GM21723 (cell line): ENCODE data around the gene STAMBP.
"Not testable (repeated sequence)": the region's sequence is repeated elsewhere in the genome, so short reads cannot be mapped to it uniquely, and the experiment has no call there.

Source experiments
- ATAC-seq: cut with Tn5 transposase; IDR thresholded peaks from one replicate; pipeline ENCODE4 v1.9.1; 2021; ENCODE audit warnings: mild to moderate bottlenecking, moderate library complexity; ENCODE audit not compliant: unreplicated experiment

The STAMBP gene

DNA sequence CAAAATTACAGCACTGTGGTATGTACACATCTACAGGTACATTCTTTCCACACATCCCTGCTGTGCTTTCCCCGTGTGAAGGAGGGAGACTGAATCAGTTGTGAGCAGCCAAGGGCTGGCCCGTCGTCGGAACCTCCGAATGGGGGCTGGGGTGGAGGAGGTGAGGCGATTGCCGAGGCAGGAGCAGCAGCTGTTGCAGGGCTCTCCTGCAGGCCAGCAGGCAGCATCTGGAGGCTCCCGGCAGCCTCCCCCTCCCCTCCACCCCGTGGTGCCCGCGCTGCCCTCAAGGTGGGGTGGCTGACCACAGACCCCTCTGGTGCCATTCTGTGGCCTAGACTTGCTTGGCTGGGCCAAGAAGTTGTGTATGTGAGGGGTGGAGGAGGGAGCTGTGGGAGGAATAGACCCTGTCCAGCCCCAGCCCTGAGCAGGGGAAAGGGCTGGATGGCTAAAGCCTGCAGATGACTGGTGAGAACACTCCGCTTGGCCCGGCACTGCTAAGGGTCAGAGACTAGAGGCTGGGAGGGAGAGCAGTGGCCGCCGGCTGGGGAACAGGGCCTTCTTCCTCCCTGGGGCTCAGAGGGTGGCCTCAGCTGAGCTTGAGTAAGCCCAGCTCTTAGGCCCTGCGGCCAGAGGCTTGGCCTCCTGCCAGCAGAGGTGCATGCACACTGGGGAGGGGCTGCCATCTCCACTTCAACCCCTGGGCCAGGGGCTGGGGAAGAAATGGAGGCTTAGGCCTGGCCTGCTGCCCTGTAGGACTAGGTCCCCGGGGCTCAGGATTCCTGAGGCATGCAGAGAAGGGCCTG lies 7.6 kb downstream of the STAMBP start:
- ATAC-seq, result no peak

DNA sequence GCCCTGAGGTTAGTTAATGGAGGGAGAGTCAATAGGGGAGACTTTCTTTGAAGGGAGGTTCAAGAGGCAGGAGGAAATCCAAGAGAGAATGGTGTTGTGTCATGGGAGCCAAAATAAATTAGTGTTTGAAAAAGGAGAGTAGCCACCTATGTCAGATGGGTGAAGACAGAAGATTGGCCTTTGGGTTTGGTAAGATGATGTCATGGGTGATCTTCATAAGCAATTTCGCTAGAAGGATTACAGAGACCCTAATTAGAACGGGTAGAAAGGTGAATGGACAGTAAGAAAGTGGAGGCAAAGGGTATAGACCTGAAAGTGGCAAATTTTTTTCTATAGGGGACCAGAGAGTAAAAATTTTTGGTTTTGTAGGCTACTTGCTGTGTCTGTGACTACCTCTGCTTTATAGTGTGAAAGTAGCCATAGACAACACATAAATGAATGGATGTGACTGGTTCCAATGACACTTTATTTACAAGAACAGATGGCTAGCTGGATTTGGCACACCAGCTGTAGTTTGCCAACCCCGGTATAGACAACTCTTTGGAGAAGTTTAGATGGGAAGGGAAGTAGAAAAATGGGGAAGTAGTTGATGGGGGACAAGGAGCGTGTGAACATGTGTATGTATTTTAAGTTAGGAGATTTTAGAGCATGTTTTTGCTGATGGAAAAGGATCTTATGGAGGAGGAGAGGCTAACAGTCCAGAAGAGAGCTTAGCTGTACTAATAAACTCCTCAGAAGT lies 9.3 kb downstream of the STAMBP start:
- no peak for ATAC-seq

DNA sequence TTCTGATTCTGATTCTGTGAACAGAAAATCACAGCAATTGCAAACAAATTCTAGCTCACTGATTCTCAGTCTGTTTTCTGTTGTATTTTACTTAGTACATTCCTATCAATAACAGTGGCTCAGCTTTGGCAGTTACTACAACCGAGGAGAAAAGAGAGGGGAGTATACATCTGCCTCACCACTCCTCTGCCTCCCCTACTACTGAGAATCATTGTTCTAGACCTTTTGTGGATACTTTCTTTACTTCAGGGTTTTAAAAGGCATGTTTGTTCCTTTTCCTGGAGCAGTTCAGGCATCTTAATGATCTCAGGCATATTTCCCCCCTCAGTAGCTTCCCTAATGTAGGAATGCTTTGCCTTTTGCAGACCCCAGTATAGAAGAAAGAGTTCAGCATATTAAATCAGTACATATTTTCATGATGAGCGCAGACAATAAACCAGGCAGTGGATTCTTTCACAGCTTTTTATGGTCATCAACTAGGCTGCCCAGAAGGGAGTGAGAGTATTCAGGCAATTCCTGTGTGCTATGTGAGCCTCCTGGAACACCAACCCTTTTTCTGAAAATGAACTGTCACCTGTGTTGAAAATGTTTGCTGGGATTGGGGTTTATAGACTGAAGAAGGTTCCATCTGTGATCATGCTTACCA lies 10.3 kb downstream of the STAMBP start:
- ATAC-seq, result no peak

DNA sequence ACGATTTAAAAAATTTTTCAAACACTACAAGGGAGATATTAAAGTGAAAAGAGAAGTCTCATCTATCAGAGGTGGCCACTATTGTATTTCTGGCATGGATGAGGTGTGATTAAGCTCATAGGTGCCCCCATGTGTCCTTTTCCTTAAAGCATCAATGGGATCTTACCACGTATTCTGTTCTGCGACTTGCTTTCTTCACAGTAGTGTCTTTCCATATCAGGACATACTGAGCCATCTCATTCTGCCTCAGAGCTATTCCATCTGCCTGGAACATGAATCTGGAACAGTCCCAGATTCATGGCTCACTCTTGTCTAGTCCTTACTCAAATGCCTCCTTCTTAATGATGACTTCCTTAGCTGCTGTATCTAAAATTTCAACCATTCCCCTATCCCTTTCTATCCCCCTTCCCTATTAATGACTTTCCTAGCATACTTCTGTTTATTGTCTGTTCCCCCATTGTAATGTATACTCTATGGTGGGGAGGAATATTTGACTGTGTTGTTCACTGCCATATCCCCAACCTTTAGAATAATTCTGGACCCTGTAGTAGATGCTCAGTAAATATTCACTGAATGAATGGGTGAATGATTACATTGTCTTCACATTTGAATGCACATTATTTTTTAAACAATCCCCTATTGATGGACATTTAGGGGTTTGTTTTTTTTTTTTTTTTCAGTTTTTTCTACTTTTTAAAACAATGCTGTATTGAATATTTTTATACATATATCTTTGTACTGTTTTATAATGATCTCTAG lies 11.1 kb downstream of the STAMBP start:
- no peak for ATAC-seq

DNA sequence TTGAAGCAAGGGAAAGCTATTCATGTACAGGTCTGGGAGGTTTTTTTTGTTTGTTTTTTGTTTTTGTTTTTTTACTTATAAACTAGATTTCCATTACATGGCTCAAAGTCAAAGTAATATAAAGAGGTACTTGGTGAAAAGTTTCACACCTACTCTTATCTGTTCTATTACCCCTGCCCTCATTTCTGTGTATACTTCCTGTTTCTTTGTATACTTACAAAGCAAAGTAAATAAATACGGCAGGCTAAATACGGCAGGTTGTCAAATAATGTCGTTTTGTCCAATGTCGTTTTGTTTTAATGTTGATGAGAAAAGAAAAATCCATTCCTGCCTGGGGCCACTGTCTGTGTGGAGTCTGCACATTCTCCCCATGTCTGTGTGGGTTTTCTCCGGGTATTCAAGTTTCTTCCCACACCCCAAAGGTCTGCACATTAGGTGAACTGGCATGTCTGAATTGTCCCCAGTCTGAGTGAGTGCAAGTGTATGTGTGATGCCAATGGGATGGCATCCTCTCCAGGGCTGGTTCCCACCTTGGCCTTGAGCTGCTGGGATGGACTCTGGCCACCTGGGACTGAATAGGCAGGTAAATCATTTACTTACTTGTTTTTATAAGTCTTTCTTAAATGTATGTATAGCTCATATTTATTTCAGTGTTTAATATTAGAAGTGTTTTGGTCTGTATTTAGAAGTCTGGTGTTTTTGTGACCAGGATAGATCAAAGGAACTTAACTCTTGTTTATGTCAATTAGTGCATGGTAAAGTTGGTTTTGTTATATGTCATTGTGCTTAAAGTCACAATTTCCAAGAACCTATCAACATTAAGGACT lies 13.4 kb downstream of the STAMBP start:
- ATAC-seq, result no peak

DNA sequence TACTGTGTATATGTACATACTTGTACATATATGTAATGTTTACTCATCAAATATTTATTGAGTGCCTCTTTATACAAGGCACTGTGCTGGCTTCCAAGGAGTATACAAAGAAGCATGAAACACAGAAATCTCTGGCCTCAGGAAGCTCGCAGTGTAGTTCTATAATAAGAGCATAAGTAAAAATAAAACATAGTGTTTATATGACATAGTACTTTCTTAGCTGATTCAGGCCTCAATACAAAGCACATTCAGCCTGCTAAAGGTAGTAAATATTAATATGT lies 13.9 kb downstream of the STAMBP start:
- no peak for ATAC-seq

DNA sequence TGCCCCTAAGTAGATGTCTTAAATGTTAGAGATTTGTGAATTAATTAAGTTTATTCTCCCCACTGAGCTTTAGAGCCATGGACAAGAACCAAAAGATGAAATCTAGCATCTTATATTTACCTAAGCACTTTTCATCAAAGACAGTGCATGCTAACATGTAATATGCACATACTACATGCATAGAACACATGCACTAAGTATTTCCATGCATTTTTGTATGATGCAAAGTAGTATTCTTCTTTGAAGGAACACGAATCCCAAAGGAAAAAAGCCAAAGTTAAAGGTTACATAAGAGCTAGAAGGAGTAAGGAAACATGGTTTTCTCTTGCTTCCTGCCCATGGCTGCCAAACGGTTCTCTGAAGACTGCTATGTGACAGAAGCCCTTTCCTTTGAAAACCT lies 15.3 kb downstream of the STAMBP start:
- ATAC-seq, result no peak

DNA sequence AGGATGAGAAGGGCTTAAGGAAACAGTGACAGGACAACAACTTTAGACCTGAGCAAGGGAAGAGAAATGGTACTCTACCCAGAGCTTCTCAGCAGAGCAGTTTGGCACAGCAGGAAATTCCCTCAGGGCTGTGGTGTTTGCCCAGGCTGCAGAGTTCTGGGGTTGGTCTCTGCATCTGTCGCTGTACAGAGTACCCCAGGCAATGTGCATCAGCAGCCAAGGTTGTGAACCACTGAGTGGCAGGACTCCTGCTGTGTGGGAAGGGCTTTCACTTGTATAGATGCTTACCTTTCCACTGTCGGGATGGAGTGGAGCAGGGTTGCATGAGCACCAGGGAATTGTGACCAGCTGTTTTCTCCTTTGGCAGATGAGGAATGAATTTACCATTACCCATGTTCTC lies 21.2 kb downstream of the STAMBP start:
- no peak for ATAC-seq

DNA sequence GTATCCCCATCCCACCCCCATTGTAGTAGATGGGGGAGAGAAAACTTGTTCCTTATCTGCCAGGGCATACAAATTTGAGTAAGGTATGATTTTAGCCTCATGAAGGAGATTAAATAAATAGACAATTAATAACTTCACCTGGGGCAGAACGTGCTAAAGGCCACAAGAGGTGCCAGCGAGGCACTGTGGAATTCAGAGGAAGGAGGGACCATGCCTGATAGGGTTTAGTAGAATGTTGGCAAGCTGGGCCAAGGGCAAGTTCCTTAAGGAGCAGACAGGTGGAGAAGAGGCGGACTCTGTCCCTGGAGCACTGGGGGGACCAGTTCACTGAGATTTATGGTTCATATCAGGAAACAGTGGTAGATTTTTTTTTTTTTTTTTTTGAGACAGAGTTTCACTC lies 22.5 kb downstream of the STAMBP start:
- no peak for ATAC-seq

DNA sequence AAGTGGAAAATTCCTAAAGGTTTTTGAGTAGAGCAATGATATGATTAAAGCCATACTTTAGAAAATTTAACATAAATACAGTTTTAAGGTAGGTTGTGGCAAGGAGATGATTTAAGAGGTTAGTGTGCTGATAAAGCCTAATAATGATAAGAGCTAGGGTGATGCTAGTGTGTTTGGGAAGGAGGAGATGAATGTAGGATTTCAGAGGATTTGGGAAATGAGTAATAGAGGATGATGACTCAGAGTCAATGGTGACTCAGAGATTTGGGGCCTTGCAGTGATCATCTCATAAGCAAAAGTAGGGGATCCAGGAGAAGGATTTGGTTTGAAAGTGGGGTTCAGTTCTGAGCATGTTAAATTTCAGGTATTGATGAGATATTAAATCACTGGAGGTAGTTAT lies 23.3 kb downstream of the STAMBP start:
- no peak for ATAC-seq

DNA sequence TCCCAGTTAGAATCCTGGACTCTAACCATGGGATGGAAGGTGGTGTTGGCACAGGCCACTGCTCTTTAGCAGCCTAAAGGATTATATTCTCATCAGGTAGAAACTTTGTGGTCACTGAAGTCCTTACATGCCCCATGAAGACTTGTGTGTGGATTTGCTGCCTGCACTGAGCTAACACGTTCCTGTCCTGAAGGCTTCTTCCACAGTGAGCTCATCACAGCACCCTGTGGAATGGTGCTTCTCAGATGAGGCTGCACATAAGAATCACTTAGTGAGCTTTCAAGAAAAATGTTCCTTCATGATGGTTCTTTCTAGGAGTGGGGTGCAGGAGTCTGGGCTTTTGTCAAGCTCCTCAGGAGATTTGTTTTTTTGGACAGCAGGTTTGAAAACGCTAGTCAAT lies 26.8 kb downstream of the STAMBP start:
- no peak for ATAC-seq

DNA sequence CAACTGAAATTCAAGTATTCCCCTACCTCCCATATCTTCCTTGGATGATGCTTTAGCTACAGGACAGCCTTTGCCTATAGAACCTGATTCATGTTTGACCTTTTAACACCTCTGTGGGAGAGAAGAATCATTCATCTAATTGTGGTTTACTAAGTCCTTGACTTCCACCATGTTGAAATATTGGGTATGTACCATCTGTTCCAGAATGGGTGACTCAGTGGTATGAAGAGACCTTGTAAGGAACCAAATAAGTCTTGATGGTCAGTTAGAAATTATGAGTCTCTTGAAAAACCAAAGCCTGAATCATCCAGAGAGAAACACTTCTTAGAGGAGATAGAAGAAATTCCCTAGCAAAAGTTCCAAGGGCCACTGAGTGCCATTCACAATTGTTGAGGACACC lies 27.5 kb downstream of the STAMBP start:
- no peak for ATAC-seq

DNA sequence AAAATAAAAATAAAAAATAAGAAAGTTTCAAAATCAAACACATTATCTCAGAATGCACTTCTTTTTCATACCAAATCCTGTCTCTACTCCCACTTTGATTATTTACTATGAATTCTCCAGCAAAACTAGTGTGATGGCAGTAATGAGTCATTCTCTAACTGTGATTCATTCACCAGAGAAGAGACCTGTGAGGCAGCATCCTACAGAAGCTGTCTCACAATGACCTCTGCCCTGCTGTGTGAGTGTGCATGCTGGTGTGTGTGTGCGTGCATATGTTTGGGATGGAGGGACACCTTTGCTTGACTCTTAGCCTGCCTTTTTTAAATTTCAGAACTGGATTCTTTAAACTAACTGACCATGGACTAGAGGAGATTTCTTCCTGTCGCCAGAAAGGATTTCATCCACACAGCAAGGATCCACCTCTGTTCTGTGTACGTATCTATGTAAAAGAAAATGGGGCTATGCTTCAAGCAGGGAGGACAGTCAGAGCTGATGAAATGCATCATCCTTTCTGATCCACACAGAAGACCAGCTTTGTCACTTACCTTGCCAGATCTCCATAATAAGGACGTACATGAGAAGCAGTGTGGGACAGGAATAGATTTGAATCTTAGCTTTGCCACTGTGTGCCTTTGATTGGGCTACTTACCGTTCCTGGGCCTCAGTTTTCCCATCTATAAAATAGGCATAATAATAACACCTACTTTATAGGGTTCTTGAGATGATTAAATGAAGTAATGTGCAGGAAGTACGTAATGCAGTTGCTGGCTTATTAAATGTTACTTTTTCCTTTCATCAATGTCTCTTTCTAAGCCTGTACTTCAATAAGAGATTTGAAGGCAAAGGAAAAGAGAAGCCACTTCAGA lies 31.2 kb downstream of the STAMBP start:
- ATAC-seq, result no peak

DNA sequence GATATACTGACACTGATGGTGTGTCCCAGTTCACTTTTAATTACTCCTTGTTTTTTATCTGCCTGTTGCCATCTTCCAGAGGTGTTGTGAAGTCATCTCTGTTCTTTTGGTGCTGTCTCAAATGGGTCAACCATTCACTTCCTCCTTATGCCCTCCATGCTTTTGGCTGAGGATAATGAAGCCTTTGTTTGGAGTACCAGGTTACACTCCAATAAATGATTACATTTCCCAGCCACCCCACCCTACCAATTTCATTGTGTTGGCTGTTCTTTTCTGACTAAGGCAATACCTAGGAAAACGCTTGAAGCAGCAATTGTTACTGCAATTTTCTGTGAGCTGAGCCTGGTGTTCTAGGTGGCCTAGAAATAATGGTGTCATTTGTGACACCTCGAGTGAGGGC lies 34.2 kb downstream of the STAMBP start:
- no peak for ATAC-seq

DNA sequence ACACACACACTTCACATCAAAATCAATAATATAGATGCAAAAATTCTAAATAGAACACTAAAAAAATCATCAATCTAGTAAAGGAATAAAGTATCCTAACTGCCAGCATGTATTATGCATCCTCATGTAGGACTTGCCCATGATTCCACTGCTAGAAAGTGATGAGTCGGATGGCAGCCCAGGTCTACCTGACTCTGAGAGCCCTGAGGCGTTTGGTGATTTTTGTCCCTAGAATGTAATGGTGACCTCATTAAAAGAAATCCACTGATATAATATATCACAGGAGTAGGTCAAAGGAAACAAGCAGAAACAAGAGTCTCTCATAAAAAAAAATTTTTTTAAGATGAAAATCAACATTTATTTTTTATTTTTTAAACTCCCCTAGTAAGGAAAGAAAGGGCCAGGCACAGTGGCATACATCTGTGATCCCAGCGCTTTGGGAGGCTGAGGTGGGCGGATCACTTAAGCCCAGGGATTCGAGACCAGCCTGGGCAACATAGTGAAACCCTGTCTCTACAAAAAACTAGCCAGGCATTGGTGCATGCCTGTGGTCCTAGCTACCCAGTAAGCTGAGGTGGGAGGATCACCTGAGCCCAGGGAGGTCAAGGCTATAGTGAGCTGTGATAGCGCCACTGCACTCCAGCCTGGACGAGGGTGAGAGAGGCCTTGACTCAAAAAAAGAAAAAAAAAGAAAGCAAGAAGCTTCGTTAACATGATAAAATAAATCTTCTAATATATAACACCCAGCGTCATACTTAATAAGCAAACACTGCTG lies 39.6 kb downstream of the STAMBP start:
- no peak for ATAC-seq

DNA sequence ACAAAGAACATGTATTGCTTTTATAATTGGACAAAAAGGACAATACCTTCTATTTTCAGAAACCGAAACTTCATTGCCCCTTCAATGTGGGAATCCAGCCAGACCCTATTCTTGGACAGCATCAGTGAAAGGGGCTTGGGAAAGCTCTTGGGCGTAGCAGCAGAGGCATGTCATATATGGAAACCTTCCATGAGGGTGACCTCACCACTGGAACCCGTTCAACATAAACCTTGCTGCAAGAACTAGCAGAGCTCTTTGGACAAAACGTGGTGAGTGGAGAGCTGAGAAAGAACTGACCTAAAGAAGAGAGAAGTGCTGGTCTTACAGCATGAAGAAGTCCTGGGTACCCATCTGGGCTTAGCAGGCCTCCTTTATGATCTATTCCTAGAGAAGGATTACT lies 41.3 kb downstream of the STAMBP start:
- ATAC-seq, result no peak

DNA sequence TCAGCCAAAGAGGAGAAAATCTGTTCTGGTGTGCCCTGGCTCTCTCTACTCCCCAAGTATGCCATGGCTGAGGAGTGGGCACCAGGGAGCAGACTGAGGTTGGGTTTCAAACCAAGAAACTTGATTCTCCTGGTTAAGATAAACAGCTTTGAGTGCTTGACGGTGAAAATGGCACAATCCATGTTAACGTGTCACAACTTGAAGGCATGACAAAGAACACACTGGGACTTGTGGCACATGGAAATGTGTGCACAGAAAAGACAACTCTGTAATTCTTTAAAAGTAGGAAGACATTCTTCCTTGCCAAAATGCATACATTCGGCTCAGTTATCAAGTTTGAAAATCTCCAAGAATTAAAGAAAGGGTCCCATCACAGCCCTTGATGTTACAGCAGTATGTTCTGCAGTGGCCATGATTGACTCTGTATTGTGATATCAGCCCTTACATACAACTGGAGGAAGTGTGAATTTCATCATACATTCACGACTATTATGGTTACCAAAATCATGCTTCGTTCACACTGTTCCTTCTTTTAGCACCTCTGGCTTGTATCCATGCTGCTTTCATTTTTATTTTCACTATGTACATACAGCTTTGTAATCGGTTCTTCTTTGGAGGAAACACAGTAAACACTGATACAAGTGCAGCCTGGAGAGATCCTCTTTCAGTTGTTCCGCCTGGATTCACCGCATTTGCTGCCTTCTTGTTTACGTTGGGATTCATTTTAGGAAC lies 48.5 kb downstream of the STAMBP start:
- ATAC-seq, result no peak

DNA sequence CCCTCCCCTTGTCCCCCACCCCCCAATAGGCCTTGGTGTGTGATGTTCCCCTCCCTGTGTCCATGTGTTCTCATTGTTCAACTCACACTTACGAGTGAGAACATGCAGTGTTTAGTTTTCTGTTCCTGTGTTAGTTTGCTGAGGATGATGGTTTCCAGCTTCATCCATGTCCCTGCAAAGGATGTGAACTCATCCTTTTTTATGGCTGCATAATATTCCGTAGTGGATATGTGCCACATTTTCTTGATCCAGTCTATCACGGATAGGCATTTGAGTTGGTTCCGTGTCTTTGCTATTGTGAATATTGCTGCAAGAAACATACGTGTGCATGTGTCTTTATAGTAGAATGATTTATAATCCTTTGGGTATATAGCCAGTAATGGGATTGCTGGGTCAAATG lies 49.2 kb downstream of the STAMBP start:
- not testable (repeated sequence) for ATAC-seq
